ENCODE measurements around the gene RLN1.
"Not testable (repeated sequence)": the region's sequence is repeated elsewhere in the genome, so short reads cannot be mapped to it uniquely, and the experiment has no call there.

RLN1 gene

DNA sequence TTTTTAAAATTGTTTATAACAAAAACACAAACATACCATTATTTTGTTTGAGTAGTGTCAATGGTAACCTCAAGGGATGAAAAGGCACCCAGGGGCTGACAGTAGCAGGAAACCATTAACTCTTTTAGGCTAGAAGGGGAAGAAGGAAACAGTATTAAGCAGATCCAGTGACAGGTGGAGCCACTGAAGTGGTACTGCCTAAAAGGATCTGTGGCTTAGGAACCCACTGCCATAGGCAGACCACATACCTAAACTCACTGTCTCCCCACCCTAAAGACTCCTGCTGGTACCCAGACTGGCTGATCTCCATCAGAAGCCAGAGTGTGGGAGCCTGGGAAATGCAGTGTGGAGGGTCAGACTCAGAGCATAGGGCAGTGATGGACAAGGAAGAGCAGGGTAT lies 13.5 kb downstream of the RLN1 start:
- no peak for DNase-seq (ENCODE audit: low read depth in 3 of 3)

DNA sequence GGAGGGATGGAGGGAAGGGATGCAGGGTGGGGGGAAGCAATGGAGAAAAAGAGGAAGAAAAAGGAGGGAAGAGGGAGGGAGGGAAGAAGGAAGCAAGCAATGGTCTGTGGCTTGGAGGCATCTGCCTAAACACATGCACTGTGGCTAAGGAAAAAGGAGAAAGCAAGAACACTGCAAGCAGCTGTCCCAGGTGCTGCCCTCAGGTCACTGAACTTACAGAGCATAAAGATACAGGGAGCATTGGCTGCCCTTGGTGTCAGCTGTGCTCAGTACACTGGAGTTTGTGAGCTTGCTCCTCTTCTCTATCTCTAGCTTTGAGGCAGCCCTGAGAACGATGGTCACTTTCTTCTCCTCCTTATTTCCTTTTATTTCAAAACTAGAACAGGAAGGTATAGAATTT lies 18.1 kb downstream of the RLN1 start:
- not testable (repeated sequence) for DNase-seq (ENCODE audit: low read depth in 3 of 3)

DNA sequence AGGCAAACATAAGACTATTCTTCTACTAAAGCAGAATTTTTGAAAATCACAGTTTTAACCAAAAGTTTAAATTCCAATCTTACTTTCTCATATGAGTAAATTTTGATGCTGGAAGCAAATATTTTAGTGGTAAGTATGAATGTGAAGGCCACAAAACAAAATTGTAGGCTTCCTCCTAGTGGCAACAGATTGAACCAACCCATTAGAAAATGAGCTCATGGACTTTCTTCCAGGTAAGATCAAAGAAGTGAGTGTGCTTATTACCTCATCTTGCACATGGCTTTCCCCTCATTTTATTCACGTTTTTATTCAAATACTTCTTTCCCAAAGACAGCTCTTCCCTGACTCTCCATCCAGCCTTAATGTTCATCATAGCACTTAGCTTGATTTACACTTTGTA lies 18.6 kb downstream of the RLN1 start:
- no peak for DNase-seq (ENCODE audit: low read depth in 3 of 3)

DNA sequence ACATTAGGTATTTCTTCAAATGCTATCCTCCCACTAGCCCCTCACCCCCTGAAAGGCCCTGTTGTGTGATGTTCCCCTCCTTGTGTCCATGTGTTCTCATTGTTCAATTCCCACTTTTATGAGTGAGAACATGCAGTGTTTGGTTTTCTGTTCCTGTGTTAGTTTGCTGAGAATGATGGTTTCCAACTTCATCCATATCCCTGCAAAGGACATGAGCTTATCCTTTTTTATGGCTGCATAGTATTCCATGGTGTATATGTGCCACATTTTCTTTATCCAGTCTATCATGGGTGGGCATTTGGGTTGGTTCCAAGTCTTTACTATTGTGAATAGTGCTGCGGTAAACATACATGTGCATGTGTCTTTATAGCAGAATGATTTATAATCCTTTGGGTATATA lies 23.3 kb downstream of the RLN1 start:
- not testable (repeated sequence) for DNase-seq (ENCODE audit: low read depth in 3 of 3)

DNA sequence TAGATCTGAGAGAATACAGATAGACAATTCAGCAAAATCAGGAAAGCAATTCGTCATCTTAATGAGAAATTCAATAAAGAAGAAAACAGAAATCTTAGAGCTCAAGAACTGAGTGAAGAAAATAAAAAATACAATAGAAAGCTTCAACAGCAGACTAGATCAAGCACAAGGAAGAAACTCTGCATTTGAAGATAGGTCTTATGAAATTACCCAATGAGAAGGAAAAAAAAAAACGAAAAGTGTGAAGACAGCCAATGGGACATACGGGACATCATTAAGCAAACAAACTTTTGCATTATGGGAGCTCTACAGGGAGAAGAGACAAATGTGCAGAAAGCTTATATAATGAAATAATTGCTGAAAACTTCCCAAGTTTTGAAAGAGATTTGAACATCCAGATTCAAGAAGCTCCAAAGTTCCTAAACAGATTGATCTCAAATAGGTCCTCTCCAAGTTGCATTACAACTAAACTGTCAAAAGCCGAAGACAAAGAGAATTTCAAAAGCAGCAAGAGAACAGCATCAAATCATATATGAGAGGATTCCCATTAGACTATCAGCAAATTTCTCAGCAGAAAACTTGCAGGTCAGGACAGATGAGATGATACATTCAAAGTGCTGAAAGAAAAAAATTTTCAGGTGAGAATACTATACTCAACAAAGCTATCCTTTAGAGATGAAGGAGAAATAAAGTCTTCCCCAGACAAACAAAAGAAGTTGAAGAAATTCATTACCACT lies 24.3 kb downstream of the RLN1 start:
- DNase-seq (ENCODE audit: low read depth in 3 of 3): no peak

DNA sequence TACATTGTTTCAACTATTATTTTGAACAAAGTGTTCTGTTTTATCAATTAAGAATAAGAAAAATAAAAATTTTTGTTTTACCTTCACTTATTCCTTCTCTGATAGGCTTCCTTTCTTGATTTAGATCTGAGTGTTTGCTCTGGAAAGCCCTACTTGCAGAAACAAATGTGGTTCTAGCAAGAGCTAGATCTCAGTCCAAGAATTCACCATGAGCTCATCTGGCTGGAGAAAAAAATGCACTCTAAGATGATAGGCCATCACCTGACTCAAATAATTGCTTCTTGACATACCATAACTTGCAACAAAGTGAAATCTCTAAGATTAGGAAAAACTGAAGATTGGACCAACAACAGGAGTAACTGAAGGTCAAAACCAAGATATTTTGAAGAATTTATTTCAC lies 28.8 kb downstream of the RLN1 start:
- DNase-seq (ENCODE audit: low read depth in 3 of 3): no peak

DNA sequence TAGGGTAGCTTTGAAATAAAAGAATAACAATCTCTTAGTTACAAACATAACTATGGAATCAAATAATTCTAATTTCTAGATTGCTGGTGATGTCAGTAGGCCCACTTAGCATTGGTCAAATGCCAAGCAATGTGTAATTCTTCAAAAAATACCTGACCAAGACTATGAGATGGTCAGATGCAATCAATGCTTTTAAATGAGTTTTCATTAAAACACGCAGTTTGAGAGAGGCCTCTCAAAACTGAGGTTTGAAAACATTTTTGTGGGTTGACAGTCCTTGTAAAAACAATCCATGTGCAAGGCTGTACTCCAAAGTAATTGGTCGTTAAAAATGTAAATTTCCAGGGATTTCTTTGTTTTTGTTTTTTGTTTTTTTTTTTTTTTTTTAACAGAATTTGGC lies 33.9 kb downstream of the RLN1 start:
- no peak for DNase-seq (ENCODE audit: low read depth in 3 of 3)

DNA sequence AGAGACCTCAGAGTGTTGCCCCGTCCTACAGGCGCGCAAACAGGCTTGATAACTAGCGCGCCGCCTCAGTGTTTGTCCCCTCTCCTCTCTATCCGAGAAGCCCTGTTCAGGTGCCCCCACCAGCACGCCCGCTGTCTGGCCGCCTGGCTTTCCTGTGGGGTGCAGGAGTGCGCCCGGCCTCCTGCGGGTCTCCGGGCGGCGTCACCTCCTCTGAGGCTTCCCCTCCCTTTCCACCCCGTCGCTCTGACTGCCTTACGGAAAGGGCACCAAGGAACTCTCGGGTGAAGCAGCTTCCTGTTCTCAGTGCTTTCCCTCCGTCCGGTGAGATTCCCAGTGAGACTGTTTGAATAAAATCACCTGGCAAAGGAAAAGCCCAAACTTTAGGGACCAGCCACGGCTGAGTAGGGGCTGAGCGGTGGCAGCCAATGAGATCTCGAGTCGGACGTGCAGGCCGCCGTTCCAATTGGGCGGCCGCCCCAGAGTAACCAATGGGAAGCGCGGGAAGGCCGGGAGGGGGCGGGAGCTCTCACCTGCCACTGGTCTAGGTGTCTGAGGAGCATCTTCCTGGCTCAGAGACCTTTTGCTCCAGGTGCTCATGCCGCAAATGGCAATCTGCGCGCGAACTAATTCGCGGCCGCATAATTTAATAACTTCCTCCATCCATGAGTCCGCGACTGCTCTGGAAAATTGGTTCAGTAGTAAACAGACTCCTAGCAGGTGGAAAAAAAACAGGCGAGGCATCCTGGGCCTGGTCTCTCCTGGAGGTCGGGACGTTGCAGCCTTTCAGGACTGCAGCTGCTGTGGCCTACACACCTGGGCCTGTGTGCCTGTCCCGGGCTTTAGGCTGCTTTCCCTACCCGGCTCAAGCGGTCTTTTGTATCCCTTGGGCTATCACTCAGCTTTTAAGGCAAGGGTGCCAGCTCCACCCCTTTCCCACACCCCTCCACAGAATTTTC lies 35.6 kb downstream of the RLN1 start, which contains the start of gene RLN2:
Gene RLN2, minus strand, starts transcription at position 877 of the 956 bp plus-strand sequence. Its CDS starts 136 bp downstream, at position 741.
- DNase-seq (ENCODE audit: low read depth in 3 of 3): peak in 1 of 3 experiments; percentile 6

DNA sequence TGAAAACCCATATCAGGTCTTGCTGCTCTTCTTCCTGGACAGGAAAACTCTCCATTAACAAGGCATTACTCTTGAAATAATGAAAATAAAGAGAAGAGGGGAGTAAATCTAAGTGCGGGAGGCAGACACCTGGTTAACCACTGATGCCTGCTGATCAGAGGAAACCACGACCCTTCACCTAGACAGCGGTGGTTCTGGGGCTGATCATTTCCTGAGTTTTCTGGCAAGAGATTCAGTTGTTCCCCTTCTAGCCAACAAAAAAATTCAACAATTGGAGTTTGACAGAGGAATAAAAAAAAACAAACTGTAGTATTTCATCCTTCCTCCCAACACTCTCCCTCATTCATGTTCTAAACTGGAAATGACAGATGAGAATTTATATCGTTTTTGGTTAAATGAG lies 38.1 kb downstream of the RLN1 start:
- DNase-seq (ENCODE audit: low read depth in 3 of 3): no peak

DNA sequence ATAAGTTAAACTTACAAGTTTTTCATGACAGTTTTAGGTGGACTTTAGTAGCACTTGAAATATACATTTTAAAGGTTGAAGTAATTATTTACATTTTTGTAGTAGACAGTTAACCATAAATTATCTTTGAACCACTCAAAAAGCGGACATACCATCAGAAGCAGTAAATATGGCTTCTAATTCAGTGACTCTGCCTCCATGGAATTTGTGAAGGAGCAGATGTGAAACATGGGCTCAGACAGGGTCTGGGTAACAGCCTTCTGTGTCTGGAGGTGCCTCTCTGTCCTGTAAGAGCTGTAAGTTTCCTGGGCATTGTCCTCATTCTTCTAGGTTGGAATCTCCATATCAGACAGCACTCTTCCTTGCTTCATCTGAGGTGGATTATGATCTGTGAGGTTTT lies 47.5 kb downstream of the RLN1 start:
- DNase-seq (ENCODE audit: low read depth in 3 of 3): no peak

DNA sequence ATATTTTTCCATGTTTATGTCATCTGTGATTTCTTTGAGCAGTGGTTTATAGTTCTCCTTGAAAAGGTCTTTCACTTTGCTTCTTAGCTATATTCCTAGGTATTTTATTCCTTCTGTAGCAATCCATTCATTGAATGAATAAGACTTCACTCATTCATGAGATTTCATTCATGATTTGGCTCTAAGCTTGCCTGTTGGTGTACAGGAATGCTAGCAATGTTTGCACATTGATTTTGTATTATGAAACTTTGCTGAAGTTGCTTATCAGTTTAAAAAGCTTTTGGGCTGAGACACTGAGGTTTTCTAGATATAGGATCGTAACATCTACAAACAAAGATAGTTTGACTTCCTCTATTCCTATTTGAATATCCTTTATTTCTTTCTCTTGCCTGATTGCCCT lies 51.1 kb downstream of the RLN1 start:
- no peak for DNase-seq (ENCODE audit: low read depth in 3 of 3)

DNA sequence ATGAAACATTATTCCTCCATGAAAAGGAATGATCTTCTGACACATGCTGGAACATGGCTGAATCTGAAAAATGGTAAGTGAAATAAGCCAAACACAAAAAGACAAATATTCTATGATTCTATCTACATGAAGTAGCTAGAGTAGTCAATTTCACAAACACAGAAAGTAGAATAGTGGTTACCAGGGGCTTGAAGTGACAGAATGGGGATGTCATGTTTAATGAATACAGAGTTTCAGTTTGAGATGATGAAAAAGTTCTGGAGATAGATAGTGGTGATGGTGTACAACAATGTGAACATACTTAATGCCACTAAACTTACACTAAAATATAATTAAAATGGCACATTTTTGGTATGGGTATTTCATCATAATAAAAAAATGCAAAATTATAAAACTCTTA lies 53.4 kb downstream of the RLN1 start:
- no peak for DNase-seq (ENCODE audit: low read depth in 3 of 3)

Data from stimulated activated CD4-positive, alpha-beta T cell treated with anti-CD3 and anti-CD28 coated beads, TNF-alpha, amount 100 ng/mL, for 4 hours (primary cell).